Keratinocyte (primary cell): ENCODE measurements around the gene TEX36. TPM values are rescaled to one million over a fixed set of nuclear protein-coding genes. Genes with fewer than 3 reads are reported as not detected.
"Not testable (repeated sequence)": the region's sequence is repeated elsewhere in the genome, so short reads cannot be mapped to it uniquely, and the experiment has no call there.

Source experiments
- DNase-seq: peaks from one replicate; pipeline ENCODE4 v3.0.0-alpha.2; 2011; ENCODE audit warnings: low read depth, missing footprints, low spot score
- FAIRE-seq: peaks from 2 replicates; lab custom pipeline; 2011; peaks lifted over from hg19 to GRCh38; lab: Jason Lieb, UNC
- H2AFZ ChIP-seq: 2 replicates; pipeline ENCODE4 v1.6.0; 2012; ENCODE audit warnings: low read length, control low read depth, inconsistent platforms; ENCODE audit not compliant: control insufficient read depth
- H3K27ac ChIP-seq: 2 replicates; pipeline ENCODE4 v1.5.1; 2011; ENCODE audit warnings: low read length; ENCODE audit not compliant: control insufficient read depth, insufficient read depth
- H3K27me3 ChIP-seq: 3 replicates; pipeline ENCODE4 v1.6.0; 2011; ENCODE audit warnings: low read length; ENCODE audit not compliant: control insufficient read depth, insufficient read depth; ENCODE audit errors: extremely low read depth
- H3K36me3 ChIP-seq, 2 experiments: 2 replicates in 1 of 2; 3 replicates in 1 of 2; pipeline ENCODE4 v1.5.1; 2011; ENCODE audit warnings: low read length in 2 of 2, mild to moderate bottlenecking in 1 of 2; ENCODE audit not compliant: control insufficient read depth in 2 of 2, insufficient read depth in 2 of 2; ENCODE audit errors: extremely low read depth in 1 of 2
- H3K4me1 ChIP-seq: 3 replicates; pipeline ENCODE4 v1.5.1; 2011; ENCODE audit warnings: low read length; ENCODE audit not compliant: control insufficient read depth, insufficient read depth; ENCODE audit errors: extremely low read depth
- H3K4me2 ChIP-seq: 3 replicates; pipeline ENCODE4 v1.6.0; 2011; ENCODE audit warnings: low read depth, low read length; ENCODE audit not compliant: control insufficient read depth, insufficient read depth; ENCODE audit errors: extremely low read depth
- H3K4me3 ChIP-seq, 3 experiments: fragments of 200-600 bp in 1 of 3; sonication (generic) in 1 of 3; 2 replicates in 2 of 3; 3 replicates in 1 of 3; pipeline ENCODE4 v1.5.1; 2011 to 2016; ENCODE audit warnings: low read length in 3 of 3, mild to moderate bottlenecking in 3 of 3, control low read depth in 2 of 3, inconsistent platforms in 1 of 3, low read depth in 1 of 3, mixed read lengths in 1 of 3, mixed run types in 1 of 3, moderate library complexity in 1 of 3; ENCODE audit not compliant: control insufficient read depth in 2 of 3, insufficient read depth in 2 of 3; ENCODE audit errors: extremely low read depth in 1 of 3
- H3K79me2 ChIP-seq: 2 replicates; pipeline ENCODE4 v1.6.0; 2012; ENCODE audit warnings: low read length; ENCODE audit not compliant: control insufficient read depth, insufficient read depth
- H3K9ac ChIP-seq: 3 replicates; pipeline ENCODE4 v1.6.0; 2011; ENCODE audit warnings: low read length; ENCODE audit not compliant: control insufficient read depth, insufficient read depth; ENCODE audit errors: extremely low read depth
- H3K9me1 ChIP-seq: 3 replicates; pipeline ENCODE4 v1.6.0; 2011; ENCODE audit warnings: low read length; ENCODE audit not compliant: control insufficient read depth, insufficient read depth; ENCODE audit errors: extremely low read depth
- H3K9me3 ChIP-seq: 2 replicates; pipeline ENCODE4 v1.5.1; 2012; ENCODE audit warnings: low read depth, low read length; ENCODE audit not compliant: control insufficient read depth
- H4K20me1 ChIP-seq: 3 replicates; pipeline ENCODE4 v1.6.0; 2011; ENCODE audit warnings: low read length; ENCODE audit not compliant: control insufficient read depth, insufficient read depth; ENCODE audit errors: extremely low read depth
- CTCF ChIP-seq, 3 experiments: IDR thresholded peaks in 1 of 3; conservative IDR thresholded peaks in 1 of 3; optimal IDR thresholded peaks in 1 of 3; 2 replicates in 2 of 3; 3 replicates in 1 of 3; pipeline versions ENCODE3 to v1.5.1; 2011; ENCODE audit warnings: low read length in 3 of 3, mild to moderate bottlenecking in 3 of 3, moderate library complexity in 2 of 3, control low read depth in 1 of 3, inconsistent platforms in 1 of 3; ENCODE audit not compliant: insufficient read depth in 2 of 3; ENCODE audit errors: extremely low read depth in 1 of 3
- EZH2 ChIP-seq: IDR thresholded peaks from one replicate; pipeline ENCODE4 v1.6.1; 2012; ENCODE audit warnings: inconsistent platforms, mild to moderate bottlenecking, low read length, moderate library complexity
- dilution Hi-C: fragments of 300-500 bp; cut with MboI; formaldehyde crosslinking; loops from one replicate; pipeline ENCODE4 v1.7.0; 2020; ENCODE audit warnings: low sequenced_read_pairs; ENCODE audit not compliant: extremely low pct_ligation_motif_present
- polyA plus RNA-seq, 5 experiments: library from polyadenylated mRNA; depleted of rRNA in 3 of 5; stranded (reverse) in 3 of 5; stranded (forward) in 1 of 5; unstranded in 1 of 5; fragments of >200 nt; gene quantifications; 1 replicate in 1 of 5; 2 replicates in 3 of 5; 3 replicates in 1 of 5; pipeline versions ENCODE4 v1.2.1 to v1.2.3, GENCODE V29; 2011 to 2012; ENCODE audit warnings: missing spikeins in 2 of 5, low read depth in 1 of 5, low replicate concordance in 1 of 5

The TEX36 gene
- polyA plus RNA-seq, 1 donor (not counting 4 experiments of a cell fraction or from before 2014, with no cell fraction given): not detected

DNA sequence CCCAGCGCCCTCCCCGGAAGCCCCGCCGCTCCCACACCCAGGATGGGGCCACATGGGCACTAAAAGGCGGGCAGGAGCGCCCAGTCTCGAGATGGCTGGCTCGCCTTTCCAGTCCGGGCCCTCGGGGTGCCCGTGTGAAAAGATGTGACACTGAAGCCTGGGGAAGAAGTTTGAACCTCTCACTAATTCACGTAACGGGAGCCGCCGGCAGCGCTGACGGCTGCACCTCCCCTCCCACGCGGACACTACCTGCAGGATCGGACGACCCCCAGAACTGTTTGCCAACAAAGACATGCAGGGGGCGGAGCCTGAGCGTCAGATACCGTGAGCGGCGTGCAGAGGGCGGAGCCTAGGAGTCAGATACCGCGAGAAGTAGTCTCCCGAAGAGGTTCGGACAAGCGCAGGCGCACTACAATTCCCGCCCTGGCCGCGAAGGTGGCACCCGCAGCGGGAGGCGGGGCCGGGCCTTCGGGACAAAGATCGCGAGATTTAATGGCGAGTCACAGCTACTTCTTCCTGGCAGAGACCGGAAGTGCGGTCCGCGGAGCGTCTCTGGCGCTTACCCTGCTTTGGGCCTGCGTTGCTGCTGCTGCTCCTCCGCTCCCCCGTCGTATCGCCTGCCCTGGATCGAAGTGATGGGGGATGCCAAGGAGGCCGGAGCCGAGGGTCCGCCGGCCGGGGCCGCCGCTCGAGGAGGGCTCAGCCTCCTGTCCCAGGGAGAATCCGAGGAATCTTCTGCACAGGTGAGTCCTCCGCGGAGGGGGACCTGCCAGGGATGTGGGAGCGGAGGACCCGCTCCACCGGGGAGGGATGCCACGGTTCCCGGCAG is 36.4 kb upstream of the TEX36 start, which contains the start of gene EDRF1:
Gene EDRF1 (plus strand): TSS at position 537 of the 829 bp plus-strand sequence. CDS start 99 bp downstream, at position 636.
- dilution Hi-C loops: no loop called here

DNA sequence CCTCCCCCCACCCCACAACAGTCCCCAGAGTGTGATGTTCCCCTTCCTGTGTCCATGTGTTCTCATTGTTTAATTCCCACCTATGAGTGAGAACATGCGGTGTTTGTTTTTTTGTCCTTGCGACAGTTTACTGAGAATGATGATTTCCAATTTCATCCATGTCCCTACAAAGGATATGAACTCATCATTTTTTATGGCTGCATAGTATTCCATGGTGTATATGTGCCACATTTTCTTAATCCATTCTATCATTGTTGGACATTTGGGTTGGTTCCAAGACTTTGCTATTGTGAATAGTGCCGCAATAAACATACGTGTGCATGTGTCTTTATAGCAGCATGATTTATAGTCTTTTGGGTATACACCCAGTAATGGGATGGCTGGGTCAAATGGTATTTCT is 31.8 kb upstream of the TEX36 start:
- H3K9ac ChIP-seq, H3K9me1 ChIP-seq, H3K4me3 ChIP-seq, H3K9me3 ChIP-seq, H3K79me2 ChIP-seq, H2AFZ ChIP-seq, H3K27me3 ChIP-seq, DNase-seq, H3K4me1 ChIP-seq, FAIRE-seq, H3K27ac ChIP-seq, H4K20me1 ChIP-seq, dilution Hi-C loops, H3K36me3 ChIP-seq, H3K4me2 ChIP-seq: not testable (repeated sequence)

More for the DNA sequence above, 36.4 kb upstream of the TEX36 start, which contains the start of gene EDRF1:
- Histone ChIP-seq H2AFZ (peak within 1 kb of the TSS; percentile 98), H3K4me2 (peak within 1 kb of the TSS; percentile 93), H3K27me3 (no peaks in the 10 kb centered on the region), H3K4me3 (peak within 1 kb of the TSS; percentile 74 to 99 (median 98)), H3K27ac (peak within 1 kb of the TSS; percentile 90), H3K9ac (peak within 1 kb of the TSS; percentile 95), H3K79me2 (peaks cover 28% of the 10 kb centered on the region), H3K36me3 (peaks cover 6 to 11% of the 10 kb centered on the region in 2 experiments), H3K9me3 (no peaks in the 10 kb centered on the region), H3K9me1 (no peaks in the 10 kb centered on the region), H3K4me1 (peaks cover 14% of the 10 kb centered on the region), H4K20me1 (no peaks in the 10 kb centered on the region)
- DNase-seq (peak; percentile 77), FAIRE-seq (peak; percentile 87)
- TF ChIP-seq EZH2: no peak
- no peak for TF ChIP-seq CTCF (optimal IDR thresholded peaks at IDR 0.05 in 1 of 3, IDR thresholded peaks at IDR 0.05 in 1 of 3, conservative IDR thresholded peaks at IDR 0.05 in 1 of 3; ENCODE audit: extremely low read depth in 1 of 3, insufficient read depth in 2 of 3, low read length in 3 of 3)
